Hepatocyte (in vitro differentiated cells): Measurements from ENCODE around the gene TMEM17. TPM values are rescaled to one million over a fixed set of nuclear protein-coding genes. Genes with fewer than 3 reads are reported as not detected.

Experiments
- DNase-seq: peaks from one replicate; pipeline ENCODE4 v3.0.0-alpha.2; 2016; ENCODE audit warnings: low spot score
- H2AFZ ChIP-seq: fragments of 200-600 bp; sonication (generic); 2 replicates; pipeline ENCODE4 v1.6.0; 2016; ENCODE audit warnings: antibody characterized with exemption, mild to moderate bottlenecking
- H3K27ac ChIP-seq: fragments of 200-600 bp; sonication (generic); 2 replicates; pipeline ENCODE4 v1.5.1; 2016; ENCODE audit warnings: mild to moderate bottlenecking
- H3K27me3 ChIP-seq: fragments of 200-600 bp; sonication (generic); 2 replicates; pipeline ENCODE4 v1.6.1; 2016
- H3K36me3 ChIP-seq: fragments of 200-600 bp; sonication (generic); replicated peaks from 2 replicates; pipeline ENCODE4 v1.5.1; 2016; ENCODE audit warnings: low read depth; ENCODE audit not compliant: insufficient read depth
- H3K4me1 ChIP-seq: fragments of 200-600 bp; sonication (generic); 2 replicates; pipeline ENCODE4 v1.5.1; 2016; ENCODE audit warnings: mild to moderate bottlenecking, moderate library complexity; ENCODE audit not compliant: insufficient read depth
- H3K4me2 ChIP-seq: fragments of 200-600 bp; sonication (generic); 2 replicates; pipeline ENCODE4 v1.6.0; 2016
- H3K4me3 ChIP-seq: fragments of 200-600 bp; sonication (generic); 2 replicates; pipeline ENCODE4 v1.5.1; 2016; ENCODE audit warnings: mild to moderate bottlenecking
- H3K79me2 ChIP-seq: fragments of 200-600 bp; sonication (generic); 2 replicates; pipeline ENCODE4 v1.6.0; 2017; ENCODE audit warnings: mild to moderate bottlenecking
- H3K9me2 ChIP-seq: fragments of 200-600 bp; sonication (generic); replicated peaks from 2 replicates; pipeline ENCODE4 v1.6.0; 2017; ENCODE audit warnings: mild to moderate bottlenecking; ENCODE audit not compliant: insufficient read depth
- H3K9me3 ChIP-seq: fragments of 200-600 bp; sonication (generic); 2 replicates; pipeline ENCODE4 v1.5.1; 2016; ENCODE audit warnings: low read depth, mild to moderate bottlenecking
- H4K20me1 ChIP-seq: fragments of 200-600 bp; sonication (generic); 2 replicates; pipeline ENCODE4 v1.6.0; 2016; ENCODE audit warnings: mild to moderate bottlenecking; ENCODE audit not compliant: insufficient read depth, poor library complexity, severe bottlenecking
- EZH2 ChIP-seq: fragments of 200-600 bp; sonication (generic); IDR thresholded peaks from 2 replicates; pipeline ENCODE4 v1.6.1; 2016; ENCODE audit warnings: antibody characterized with exemption, mild to moderate bottlenecking, borderline replicate concordance
- EZH2phosphoT487 ChIP-seq: fragments of 200-600 bp; sonication (generic); IDR thresholded peaks from one replicate; pipeline ENCODE4 v1.6.1; 2018; ENCODE audit warnings: antibody characterized with exemption, mild to moderate bottlenecking, low read depth, moderate library complexity; ENCODE audit not compliant: unreplicated experiment, severe bottlenecking
- WGBS: methylation state at CpG from one replicate; pipeline ENCODE4 v1.1.6; 2016; ENCODE audit warnings: low lambda C conversion rate; ENCODE audit errors: missing lambda C conversion rate; 5-methylcytosine and 5-hydroxymethylcytosine counted together
- polyA plus RNA-seq: library from polyadenylated mRNA; unstranded; fragments of >200 nt; fragmentation: Nextera tagmentation; extraction: Ambion mirVana; gene quantifications from 2 replicates; pipeline ENCODE4 v1.2.1, GENCODE V29; 2016
- total RNA-seq: library from RNA; depleted of rRNA; stranded (reverse); fragments of >200 nt; gene quantifications from 2 replicates; pipeline ENCODE4 v1.2.3, GENCODE V29; 2014
- TF ChIP-seq, protein P1 (sequence below): fragments of 200-600 bp; sonication (generic); IDR thresholded peaks from 2 replicates; pipeline ENCODE4 v1.5.1; 2016; ENCODE audit warnings: antibody characterized with exemption, mild to moderate bottlenecking; ENCODE audit not compliant: poor library complexity

The TMEM17 gene
- total and polyA plus RNA-seq, 2 experiments from 2014 or later: 3.6 TPM

GRCh38 chr2:62461707-62462106, 44.3 kb downstream of the TMEM17 start:
- no peak overlapping the region for H2AFZ ChIP-seq
- H3K27ac ChIP-seq: no peak overlapping the region

DNA sequence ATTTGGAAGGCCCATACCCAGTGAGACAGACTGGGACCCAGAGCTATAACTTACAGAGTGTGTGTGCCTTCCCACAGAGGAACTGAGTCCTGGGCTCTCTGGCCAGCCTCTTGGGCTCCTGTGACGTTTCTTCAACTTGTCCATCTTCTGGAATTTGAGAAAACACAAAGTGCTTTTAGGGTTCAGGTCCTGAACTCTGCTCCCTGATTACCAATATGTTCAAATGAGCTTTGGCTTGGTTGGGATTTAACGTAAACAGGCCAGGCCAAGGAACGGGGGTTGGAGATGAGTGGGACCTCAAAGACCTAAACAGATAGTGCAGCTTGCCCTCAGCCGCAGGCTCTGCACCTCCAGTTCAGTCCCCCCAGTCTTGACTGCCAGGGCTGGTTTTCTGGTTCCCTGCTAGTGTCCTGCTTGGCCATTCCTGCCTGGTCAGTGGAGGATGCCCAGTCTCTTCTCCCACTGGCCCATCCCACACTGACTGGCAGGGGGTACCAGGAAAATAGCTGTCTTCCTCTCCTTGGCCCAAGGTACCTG, 44.9 kb downstream of the TMEM17 start:
- no peak overlapping the region for H2AFZ ChIP-seq
- no peak overlapping the region for H3K4me2 ChIP-seq
- H4K20me1 ChIP-seq: no peaks in the 10 kb centered on the region
- peaks cover 14% of the 10 kb centered on the region for H3K4me1 ChIP-seq
- no peaks in the 10 kb centered on the region for H3K36me3 ChIP-seq
- H3K9me3 ChIP-seq: no peaks in the 10 kb centered on the region
- H3K27ac ChIP-seq: no peak overlapping the region
- DNase-seq: no peak
- TF ChIP-seq, protein P1, sequence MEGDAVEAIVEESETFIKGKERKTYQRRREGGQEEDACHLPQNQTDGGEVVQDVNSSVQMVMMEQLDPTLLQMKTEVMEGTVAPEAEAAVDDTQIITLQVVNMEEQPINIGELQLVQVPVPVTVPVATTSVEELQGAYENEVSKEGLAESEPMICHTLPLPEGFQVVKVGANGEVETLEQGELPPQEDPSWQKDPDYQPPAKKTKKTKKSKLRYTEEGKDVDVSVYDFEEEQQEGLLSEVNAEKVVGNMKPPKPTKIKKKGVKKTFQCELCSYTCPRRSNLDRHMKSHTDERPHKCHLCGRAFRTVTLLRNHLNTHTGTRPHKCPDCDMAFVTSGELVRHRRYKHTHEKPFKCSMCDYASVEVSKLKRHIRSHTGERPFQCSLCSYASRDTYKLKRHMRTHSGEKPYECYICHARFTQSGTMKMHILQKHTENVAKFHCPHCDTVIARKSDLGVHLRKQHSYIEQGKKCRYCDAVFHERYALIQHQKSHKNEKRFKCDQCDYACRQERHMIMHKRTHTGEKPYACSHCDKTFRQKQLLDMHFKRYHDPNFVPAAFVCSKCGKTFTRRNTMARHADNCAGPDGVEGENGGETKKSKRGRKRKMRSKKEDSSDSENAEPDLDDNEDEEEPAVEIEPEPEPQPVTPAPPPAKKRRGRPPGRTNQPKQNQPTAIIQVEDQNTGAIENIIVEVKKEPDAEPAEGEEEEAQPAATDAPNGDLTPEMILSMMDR: no peak
- TF ChIP-seq EZH2phosphoT487: no peak
- TF ChIP-seq EZH2: no peak
- no peak overlapping the region for H3K4me3 ChIP-seq
- WGBS: 89% methylated on average over 4 of the region's 4 CpGs
- no peaks in the 10 kb centered on the region for H3K27me3 ChIP-seq
- no peaks in the 10 kb centered on the region for H3K79me2 ChIP-seq
- no peaks in the 10 kb centered on the region for H3K9me2 ChIP-seq

More at GRCh38 chr2:62461707-62462106, 44.3 kb downstream of the TMEM17 start:
- TF ChIP-seq EZH2: no peak
- no peak for TF ChIP-seq EZH2phosphoT487
- TF ChIP-seq, protein P1: no peak
- WGBS: 69% methylated on average over 4 of the region's 4 CpGs
- no peaks in the 10 kb centered on the region for H3K27me3 ChIP-seq
- peak; percentile 28 for DNase-seq
- H3K9me2 ChIP-seq: no peaks in the 10 kb centered on the region
- peaks cover 15% of the 10 kb centered on the region for H3K4me1 ChIP-seq
- no peaks in the 10 kb centered on the region for H3K36me3 ChIP-seq
- H4K20me1 ChIP-seq: no peaks in the 10 kb centered on the region
- no peaks in the 10 kb centered on the region for H3K9me3 ChIP-seq
- H3K4me2 ChIP-seq: no peak overlapping the region
- no peaks in the 10 kb centered on the region for H3K79me2 ChIP-seq
- no peak overlapping the region for H3K4me3 ChIP-seq

DNA sequence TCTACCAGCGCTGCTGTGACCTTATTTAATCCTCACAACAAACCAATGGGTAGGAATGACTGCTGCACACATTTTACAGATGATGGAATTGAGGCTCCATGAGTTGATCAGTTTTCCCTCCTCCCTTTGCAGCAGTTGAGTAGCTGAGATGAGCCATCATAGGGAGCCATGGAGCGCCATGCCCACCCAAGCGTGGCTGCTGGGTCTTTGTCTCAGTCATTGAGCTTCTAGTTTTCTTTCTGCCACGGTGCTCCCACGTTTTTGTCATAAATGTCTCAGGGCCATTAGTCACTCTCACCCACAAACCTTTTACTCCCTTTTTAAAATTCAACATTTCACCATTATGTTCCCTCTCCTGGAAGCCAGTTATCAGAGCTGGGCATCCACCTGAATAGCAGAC, 45.8 kb downstream of the TMEM17 start:
- Histone ChIP-seq H3K4me2 (no peak overlapping the region), H3K36me3 (no peaks in the 10 kb centered on the region), H3K4me1 (peaks cover 14% of the 10 kb centered on the region), H3K79me2 (no peaks in the 10 kb centered on the region), H3K9me2 (no peaks in the 10 kb centered on the region), H3K27me3 (no peaks in the 10 kb centered on the region), H3K4me3 (no peak overlapping the region), H3K27ac (no peak overlapping the region), H3K9me3 (no peaks in the 10 kb centered on the region), H4K20me1 (no peaks in the 10 kb centered on the region), H2AFZ (no peak overlapping the region)
- WGBS: 89% methylated on average over 5 of the region's 5 CpGs
- TF ChIP-seq EZH2phosphoT487 (no peak), EZH2 (no peak)
- TF ChIP-seq, protein P1: no peak
- no peak for DNase-seq
